Activated CD4-positive, alpha-beta T cell treated with anti-CD3 and anti-CD28 coated beads, Interleukin-2, Interleukin-6, amounts not matched to agents 100 ng/mL and 50 ng/mL, durations not matched to agents 16 hours and 8 hours (primary cell): ENCODE data around the gene LMBR1L.

ENCODE experiments used
- DNase-seq: peaks from one replicate; pipeline ENCODE4 v3.0.0-alpha.2; 2020

LMBR1L gene

DNA sequence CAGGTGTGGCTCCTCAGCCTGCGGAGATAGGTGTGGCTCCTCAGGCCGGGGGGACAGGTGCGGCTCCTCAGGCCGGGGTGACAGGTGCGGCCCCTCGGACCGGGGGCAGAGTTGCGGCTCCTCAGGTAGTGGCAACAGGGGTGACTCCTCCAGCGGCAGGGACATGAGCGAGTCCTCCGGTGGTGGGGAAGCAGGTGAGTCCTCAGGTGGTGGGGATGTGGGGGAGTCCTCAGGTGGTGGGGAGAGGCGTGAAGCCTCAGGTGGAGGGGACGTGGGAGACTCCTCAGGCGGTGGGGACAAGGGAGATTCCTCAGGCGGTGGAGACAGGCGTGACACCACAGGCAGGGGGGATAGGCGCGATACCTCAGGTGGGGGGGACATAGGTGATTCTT is 59.3 kb downstream of the LMBR1L start:
- no peak for DNase-seq

DNA sequence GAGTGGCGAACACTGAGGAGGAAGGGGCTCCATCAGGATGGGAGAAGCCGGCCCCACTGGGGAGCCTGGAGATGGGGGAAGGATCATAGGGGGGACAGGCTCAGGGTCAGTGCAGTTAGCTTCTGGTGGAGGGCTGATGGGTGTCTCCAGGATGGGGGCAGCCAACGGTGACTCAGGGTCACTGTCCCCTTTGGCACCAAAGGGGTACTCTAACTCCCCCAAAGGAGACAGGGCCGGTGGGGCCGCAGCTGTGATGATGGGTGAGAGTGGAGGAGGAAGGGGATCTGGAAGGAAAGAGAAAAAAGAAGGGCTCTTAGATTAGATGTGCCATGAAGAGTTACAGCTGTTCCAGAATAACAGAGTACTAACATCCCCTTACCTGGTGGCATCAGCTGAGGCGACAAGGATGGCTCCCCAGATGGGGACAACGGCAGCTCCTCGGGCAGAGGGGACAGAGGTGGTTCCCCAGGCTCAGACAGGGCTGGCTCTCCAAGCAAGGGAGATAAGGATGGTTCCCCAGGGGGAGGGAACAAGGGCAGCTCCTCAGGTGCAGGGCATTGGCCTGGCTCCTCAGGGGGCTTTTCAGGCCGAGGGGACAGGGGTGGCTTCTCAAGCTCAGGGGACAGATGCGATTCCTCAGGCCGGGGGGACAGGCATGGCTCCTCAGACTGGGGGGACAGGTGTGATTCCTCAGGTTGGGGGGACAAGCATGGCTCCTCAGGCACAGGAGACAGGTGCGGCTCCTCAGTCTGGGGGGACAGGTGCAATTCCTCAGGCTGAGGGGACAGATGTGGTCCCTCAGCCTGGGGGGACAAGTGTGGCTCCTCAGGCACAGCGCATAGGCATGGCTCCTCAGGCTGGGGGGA is 59.9 kb downstream of the LMBR1L start:
- no peak for DNase-seq

DNA sequence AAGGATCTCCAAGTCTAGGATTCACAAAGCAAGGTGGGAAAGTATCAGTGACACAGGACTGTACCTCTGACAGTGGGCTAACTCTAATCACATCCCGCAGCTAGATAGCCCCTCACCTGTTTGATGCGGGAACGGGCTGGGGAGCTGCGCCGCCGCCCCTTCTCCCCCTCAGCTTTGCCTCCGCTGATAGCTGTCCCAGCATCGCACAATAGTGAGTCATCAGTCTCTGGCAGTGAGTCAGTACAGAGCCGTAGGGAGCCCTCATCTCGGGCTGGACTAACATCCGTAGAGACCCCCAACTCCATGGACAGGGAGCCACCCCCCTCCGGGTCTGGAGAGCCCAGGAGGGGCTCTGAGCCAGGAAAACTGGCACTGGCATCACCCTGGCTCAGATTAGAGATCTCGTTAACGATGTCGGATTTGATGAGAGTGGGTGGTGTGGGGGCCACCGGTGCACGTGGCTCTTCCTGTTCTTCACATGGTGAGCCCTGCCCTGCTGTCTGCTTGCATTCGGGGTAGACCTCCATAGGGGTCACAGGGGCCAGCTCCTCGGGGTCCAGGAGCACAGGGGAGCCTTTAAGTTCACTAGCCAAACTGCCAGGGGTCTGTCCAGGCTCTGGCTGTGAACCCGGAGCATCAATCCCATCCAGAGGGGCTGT is 61.0 kb downstream of the LMBR1L start:
- no peak for DNase-seq

DNA sequence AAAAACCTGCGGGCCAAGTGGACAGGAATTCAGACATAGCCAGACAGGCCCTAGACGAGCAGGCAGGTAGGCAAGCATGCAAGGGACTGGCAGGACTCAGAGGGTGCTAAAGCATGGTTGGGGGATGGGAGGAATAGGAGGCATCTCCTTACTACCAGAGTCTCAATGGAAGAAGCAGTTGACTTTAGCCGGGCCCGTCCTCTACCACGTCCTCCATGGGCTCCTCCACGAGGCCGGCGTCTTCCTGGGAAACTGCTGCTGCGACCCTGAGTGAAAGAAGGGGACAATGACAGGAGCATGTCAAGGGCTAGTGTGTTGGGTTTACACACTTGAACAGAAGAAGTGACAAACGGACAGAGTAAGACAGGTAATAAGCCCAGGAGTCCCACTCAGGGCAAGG is 61.7 kb downstream of the LMBR1L start:
- DNase-seq, result no peak
